Transverse colon (tissue), 4 donors: Measurements from ENCODE around the gene GNA15.

Experiments used
- CTCF ChIP-seq, 5 experiments: fragments of 200-600 bp in 3 of 5; fragments of 450-650 bp in 2 of 5; sonication (generic) in 3 of 5; IDR thresholded peaks; 1 replicate in 2 of 5; 2 replicates in 3 of 5; pipeline ENCODE4 v1.5.1; 2016 to 2017; ENCODE audit warnings: antibody characterized with exemption in 5 of 5, inconsistent platforms in 3 of 5, mild to moderate bottlenecking in 2 of 5, moderate library complexity in 1 of 5
- POLR2A ChIP-seq: fragments of 450-650 bp; IDR thresholded peaks from one replicate; pipeline ENCODE4 v1.6.1; 2016; ENCODE audit warnings: antibody characterized with exemption, mild to moderate bottlenecking, moderate library complexity
- POLR2AphosphoS5 ChIP-seq, 3 donors: sonication (generic); formaldehyde crosslinking; IDR thresholded peaks; one replicate each; pipeline ENCODE4 v1.6.1; 2016; ENCODE audit warnings: antibody characterized with exemption in 3 of 3

GRCh38 chr19:3163943-3164342, 28.1 kb downstream of the GNA15 start:
- TF ChIP-seq CTCF (IDR thresholded peaks at IDR 0.05) (no peak), POLR2AphosphoS5 (IDR thresholded peaks at IDR 0.05) (no peak), POLR2A (no peak)
